Measurements from ENCODE around the gene CUTC.
"Not testable (repeated sequence)": the region's sequence is repeated elsewhere in the genome, so short reads cannot be mapped to it uniquely, and the experiment has no call there.

Gene CUTC, protein sequence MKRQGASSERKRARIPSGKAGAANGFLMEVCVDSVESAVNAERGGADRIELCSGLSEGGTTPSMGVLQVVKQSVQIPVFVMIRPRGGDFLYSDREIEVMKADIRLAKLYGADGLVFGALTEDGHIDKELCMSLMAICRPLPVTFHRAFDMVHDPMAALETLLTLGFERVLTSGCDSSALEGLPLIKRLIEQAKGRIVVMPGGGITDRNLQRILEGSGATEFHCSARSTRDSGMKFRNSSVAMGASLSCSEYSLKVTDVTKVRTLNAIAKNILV

DNA sequence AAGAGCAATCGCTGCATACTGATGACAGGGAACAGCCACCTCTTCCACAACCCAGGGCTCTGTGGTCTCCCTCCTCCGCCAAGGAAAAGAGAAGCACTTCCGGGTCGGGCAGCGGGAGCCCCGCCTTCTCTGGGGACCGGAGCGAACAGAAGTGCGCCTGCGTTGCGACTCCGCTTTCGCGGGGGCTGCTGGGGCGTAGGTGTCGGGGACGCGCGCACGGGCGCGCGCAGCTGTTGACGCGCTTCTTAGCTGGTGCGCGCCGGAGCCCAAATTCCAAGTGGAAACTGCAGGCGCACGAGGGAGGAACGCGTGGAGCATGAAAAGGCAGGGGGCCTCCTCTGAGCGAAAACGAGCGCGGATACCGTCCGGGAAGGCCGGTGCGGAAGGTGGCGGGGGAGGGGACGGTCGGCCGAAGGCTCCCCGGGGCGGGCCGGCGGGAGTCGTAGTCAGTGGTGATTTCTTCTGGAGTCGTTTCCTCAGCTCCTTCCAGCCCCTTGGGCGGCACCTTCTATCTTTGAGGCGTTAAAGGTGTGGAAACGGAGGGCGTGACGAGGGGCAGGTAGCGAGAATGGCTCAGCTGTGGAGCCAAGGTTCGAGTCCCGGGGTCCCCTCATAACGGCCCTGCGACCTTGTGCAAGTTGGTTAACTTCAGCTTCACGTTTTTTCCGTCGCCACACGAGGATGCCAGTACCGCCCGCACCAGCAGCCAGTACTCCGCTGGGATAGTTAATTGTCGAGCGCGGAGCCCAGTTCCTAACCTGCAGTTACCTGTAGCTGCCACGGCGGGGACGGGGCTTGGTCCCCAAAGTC, at the start of gene CUTC, which contains the start of gene COX15:
Gene CUTC, plus strand, starts transcription at position 202 of the 810 bp plus-strand sequence. Its CDS starts 115 bp downstream, at position 317.
Gene COX15, minus strand, starts transcription at position 95 of the 810 bp plus-strand sequence. Its CDS starts 78 bp downstream, at position 17.
- DNase-seq (ENCODE audit: low read depth in 3 of 3): peak; percentile 90 to 94 (median 92)

GRCh38 chr10:99682752-99683151, 49.3 kb upstream of the CUTC start:
- DNase-seq (ENCODE audit: low read depth in 3 of 3): no peak

DNA sequence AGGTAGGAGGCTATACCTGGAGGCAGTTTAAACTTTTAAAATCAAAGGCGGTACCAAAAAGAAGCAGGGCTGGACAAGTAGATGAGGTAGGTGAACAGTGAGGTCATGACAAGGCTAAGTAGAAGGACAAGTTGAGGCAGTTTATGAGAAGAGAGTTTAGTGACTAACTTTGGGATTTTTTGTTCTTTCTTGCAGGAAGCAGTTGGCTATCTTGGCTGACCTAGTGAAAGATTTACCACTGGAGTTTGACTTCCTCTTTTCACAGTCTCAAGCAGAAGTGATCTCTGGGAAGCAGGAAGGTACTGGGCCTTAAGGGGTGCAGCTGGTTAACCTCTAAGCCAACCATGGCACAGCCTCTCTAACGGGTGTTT, 46.5 kb upstream of the CUTC start:
- no peak for DNase-seq (ENCODE audit: low read depth in 3 of 3)

GRCh38 chr10:99689461-99689860, 42.6 kb upstream of the CUTC start:
- DNase-seq (ENCODE audit: low read depth in 3 of 3): no peak

GRCh38 chr10:99693933-99694583, 38.0 kb upstream of the CUTC start:
- no peak for DNase-seq (ENCODE audit: low read depth in 3 of 3)

- DNase-seq (ENCODE audit: low read depth in 3 of 3): no peak
Observed at GRCh38 chr10:99695761-99696160, 36.3 kb upstream of the CUTC start.

DNA sequence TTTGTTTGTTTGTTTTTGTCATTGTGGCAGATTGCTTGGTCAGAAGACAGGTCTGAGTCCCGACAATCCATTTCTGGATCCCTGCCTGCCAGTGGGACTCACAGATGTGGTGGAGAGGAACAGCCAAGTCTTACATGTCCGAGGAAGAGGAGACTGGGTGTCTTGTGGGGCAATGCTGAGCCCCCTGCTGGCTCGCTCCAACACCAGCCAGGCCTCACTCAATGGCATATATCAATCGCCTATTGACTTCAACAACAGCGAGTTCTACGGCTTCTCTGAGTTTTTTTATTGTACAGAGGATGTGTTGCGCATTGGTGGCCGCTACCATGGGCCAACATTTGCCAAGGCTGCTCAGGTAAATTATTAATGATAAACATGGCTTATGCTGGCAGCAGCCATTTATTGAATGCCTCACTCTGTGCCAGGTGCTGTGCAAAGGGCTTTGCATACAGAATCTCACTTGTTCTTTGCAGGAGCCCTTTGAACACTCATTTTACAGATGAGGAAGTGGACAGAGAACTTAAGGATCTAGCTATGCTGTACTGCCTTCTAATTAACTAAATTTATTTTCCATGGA, 33.4 kb upstream of the CUTC start:
- DNase-seq (ENCODE audit: low read depth in 3 of 3): no peak

DNA sequence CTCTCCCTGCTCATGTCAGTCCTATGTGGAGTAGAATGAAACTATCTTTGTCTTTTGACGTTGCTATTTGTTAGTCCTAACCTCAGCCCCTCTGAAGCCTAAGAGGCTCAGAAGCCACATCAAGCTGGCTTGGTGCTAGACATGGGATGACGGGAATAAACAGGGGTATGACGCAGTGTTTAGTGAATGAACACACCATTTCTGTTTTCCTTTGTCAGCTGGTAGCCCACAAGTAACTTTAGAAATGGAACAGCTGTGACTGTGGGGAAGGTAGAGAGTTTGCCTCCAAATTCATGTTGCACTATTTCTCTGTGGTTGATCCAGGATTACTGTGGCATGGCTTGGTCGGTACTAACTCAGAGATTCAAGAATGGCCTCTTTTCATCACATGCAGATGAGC, 31.4 kb upstream of the CUTC start:
- no peak for DNase-seq (ENCODE audit: low read depth in 3 of 3)

DNA sequence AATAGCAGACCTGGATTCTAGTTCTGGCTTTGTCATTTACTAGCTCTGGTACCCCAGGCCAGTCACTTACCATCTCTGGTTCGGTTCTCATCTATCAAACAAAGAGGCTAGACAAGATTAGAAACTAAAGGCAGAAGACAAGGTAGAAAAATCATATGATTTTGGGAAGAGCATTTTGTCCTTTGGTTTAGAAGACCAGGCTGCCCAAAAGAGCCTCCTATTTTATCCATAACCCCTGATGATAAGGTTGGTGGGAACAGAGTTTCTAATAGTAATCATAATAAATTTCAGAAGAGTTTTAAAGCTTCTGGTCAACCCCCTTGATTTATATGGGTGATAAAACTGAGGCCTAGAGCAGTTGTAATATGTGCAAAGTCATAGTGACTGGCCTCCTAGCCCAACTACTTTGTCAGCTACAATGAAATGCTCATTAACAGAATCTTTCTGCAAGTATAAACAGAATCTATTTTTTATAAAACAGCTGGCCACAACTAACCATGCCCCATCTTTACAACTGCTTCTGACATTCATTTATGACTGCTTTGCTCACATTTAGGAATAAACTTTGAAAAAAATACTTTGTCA, 23.5 kb upstream of the CUTC start:
- DNase-seq (ENCODE audit: low read depth in 3 of 3): no peak

- DNase-seq (ENCODE audit: low read depth in 3 of 3): no peak
Observed at GRCh38 chr10:99709480-99710229, 22.4 kb upstream of the CUTC start.

GRCh38 chr10:99711129-99711719, 20.8 kb upstream of the CUTC start:
- no peak for DNase-seq (ENCODE audit: low read depth in 3 of 3)

DNA sequence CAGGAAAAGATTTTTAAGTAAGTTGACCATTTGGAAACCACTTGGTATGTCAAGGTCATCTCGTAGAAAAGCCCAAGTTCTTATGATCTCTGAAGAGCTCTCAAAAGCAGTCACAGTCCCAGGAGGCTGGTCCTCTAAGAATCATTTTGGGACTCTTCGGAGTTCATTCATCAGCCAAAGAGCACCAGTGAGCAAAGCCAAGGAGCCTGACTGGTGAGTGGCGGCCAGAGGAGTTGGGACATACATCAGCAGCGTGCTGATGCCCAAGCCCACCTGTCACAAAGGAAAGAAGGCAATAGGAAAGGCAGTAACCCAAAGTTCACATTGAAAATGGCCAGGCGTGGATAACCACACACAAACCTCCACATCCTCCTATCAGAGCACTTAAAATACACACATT, 17.6 kb upstream of the CUTC start:
- DNase-seq (ENCODE audit: low read depth in 3 of 3): no peak

- no peak for DNase-seq (ENCODE audit: low read depth in 3 of 3)
Observed at GRCh38 chr10:99720387-99720786, 11.6 kb upstream of the CUTC start.

- no peak for DNase-seq (ENCODE audit: low read depth in 3 of 3)
Observed at GRCh38 chr10:99730026-99730425, 2.0 kb upstream of the CUTC start.

DNA sequence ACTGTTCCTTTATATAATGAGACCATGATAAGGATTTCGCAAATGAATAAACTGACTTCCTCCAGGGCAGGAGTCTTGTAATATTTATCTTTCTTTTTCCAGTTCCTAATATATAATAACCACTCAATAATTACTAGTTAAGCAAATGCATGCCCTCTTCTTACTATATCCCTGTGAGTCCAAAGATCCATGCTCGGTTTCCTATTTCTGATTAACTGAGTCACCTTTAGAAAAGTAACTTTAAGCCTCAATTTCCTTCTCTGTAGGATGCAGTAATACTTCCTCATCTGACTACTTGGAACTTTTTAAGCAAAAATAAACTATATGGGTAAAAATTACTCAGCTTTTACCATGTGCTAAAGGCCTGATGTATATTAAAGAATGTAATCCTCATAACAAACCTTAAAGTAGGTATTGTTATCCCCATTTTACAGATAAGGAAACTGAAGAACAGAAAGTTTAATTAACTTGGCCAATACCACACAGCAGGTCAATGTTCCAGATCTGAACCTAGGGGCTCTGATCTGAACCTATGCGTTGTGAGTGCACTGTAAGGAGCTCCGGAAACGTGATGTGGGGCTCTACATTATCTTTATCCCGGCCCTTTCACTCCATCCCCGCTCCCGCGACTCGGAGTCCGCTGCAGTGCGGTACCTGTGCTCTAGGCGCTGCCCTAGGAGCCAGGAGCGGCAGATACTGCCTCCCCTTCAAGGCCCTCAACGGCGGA, 565 bp upstream of the CUTC start:
- no peak for DNase-seq (ENCODE audit: low read depth in 3 of 3)

GRCh38 chr10:99733366-99733765, 1.3 kb downstream of the CUTC start:
- DNase-seq (ENCODE audit: low read depth in 3 of 3): no peak

GRCh38 chr10:99734111-99734510, 2.1 kb downstream of the CUTC start:
- not testable (repeated sequence) for DNase-seq (ENCODE audit: low read depth in 3 of 3)

DNA sequence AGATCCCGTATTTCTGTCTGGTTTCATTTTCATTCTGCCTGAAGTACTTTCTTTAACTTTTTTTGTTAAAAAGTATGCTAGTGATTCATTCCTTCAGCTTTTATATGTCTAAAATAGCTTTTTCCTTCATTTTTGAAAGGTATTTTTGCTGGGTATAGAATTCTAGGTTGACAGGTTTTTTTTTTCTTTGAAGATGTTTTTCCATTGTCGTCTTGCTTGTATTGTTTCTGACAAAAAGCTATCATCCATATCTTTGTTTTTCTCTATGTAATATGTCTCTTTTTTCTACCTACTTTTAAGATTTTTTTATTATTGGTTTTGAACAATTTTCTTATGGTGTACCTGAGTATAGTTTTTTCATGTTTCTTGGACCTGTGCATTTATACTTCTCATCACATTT, 8.2 kb downstream of the CUTC start:
- DNase-seq (ENCODE audit: low read depth in 3 of 3): no peak

DNA sequence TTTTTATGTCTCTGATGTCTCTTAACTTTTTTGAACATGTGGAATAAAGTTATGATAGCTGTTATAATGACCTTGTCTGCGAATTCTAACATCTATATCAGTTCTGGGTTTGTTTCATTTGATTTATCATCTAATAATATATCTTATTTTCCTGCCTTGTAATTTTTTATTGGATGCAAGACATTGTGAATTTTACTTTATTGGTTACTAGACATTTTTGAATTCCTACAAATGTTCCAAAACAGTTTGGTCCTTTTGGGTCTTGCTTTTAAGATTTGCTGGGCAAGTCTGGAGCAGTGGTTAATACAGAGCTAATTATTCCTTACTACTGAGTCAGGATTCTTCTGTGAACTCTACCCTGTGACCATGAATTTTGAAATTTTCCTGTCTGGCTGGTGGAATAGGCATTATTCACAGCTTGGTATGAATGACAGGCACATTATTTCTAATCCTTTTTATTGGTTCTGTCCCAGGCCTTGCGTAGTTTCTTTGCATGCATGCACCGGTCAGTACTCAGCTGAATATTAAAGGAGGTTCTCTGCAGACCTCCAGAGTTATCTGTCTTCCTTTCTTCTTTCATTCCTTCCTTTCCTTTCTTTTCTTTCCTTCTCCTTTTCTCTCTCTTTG, 9.0 kb downstream of the CUTC start:
- DNase-seq (ENCODE audit: low read depth in 3 of 3): no peak

DNA sequence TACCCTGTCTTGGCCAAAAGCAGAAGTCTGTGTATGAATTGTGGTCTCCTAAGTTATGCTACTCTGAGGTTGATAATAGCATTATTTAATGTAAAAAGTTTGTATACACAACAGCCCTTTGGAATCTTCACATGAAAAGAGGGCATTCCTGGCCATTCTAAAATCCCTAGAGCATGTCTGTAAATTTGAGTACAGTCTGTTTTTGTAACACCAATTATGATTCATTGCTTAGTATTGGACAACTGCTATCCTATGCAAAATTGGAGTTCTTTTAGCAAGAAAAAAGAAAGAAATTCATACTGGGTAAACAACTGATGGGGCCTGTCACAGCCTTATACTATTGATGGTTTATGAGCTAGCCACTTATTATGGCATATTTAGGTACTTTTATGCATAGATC, 10.2 kb downstream of the CUTC start:
- no peak for DNase-seq (ENCODE audit: low read depth in 3 of 3)
